ENCODE measurements around the gene NAGLU.

NAGLU gene

GRCh38 chr17:42547001-42547461 lies 11.0 kb downstream of the NAGLU start:
- Histone ChIP-seq H4K20me1 (ENCODE audit: control insufficient read depth, insufficient read depth, low read depth, low read length) (no peaks in the 10 kb centered on the region), H3F3A (ENCODE audit: control insufficient read depth, insufficient read depth) (no peaks in the 10 kb centered on the region), H3K79me2 (ENCODE audit: control insufficient read depth, low read length) (no peaks in the 10 kb centered on the region), H3K4me2 (ENCODE audit: low read length) (no peak overlapping the region), H3K36me3 (ENCODE audit: control insufficient read depth, low read length) (no peaks in the 10 kb centered on the region), H3K4me1 (ENCODE audit: control insufficient read depth, low read length) (peaks cover 10% of the 10 kb centered on the region), H3K9me2 (replicated peaks; ENCODE audit: control insufficient read depth, low read length) (no peaks in the 10 kb centered on the region), H3K27me3 (ENCODE audit: control insufficient read depth, low read length) (no peaks in the 10 kb centered on the region), H3K4me3 (ENCODE audit: low read length) (no peak overlapping the region), H3K27ac (ENCODE audit: low read depth, low read length) (no peak overlapping the region), H3K9me3 (ENCODE audit: control insufficient read depth, insufficient read depth, low read length) (no peaks in the 10 kb centered on the region)
- TF ChIP-seq CTCF (IDR thresholded peaks at IDR 0.05; ENCODE audit: low read depth, low read length, poor library complexity, severe bottlenecking) (no peak), EZH2phosphoT487 (IDR thresholded peaks at IDR 0.05; ENCODE audit: borderline replicate concordance, low read length) (no peak)

GRCh38 chr17:42547698-42548069 lies 11.6 kb downstream of the NAGLU start:
- no peaks in the 10 kb centered on the region for H3K27me3 ChIP-seq (ENCODE audit: control insufficient read depth, low read length)
- TF ChIP-seq CTCF (IDR thresholded peaks at IDR 0.05; ENCODE audit: low read depth, low read length, poor library complexity, severe bottlenecking): no peak
- TF ChIP-seq EZH2phosphoT487 (IDR thresholded peaks at IDR 0.05; ENCODE audit: borderline replicate concordance, low read length): no peak
- peak overlapping the region; percentile 71 for H3K4me3 ChIP-seq (ENCODE audit: low read length)
- H4K20me1 ChIP-seq (ENCODE audit: control insufficient read depth, insufficient read depth, low read depth, low read length): no peaks in the 10 kb centered on the region
- H3K9me2 ChIP-seq (replicated peaks; ENCODE audit: control insufficient read depth, low read length): no peaks in the 10 kb centered on the region
- no peaks in the 10 kb centered on the region for H3K9me3 ChIP-seq (ENCODE audit: control insufficient read depth, insufficient read depth, low read length)
- H3K4me1 ChIP-seq (ENCODE audit: control insufficient read depth, low read length): peaks cover 10% of the 10 kb centered on the region
- no peaks in the 10 kb centered on the region for H3K79me2 ChIP-seq (ENCODE audit: control insufficient read depth, low read length)
- H3K4me2 ChIP-seq (ENCODE audit: low read length): peak overlapping the region; percentile 79
- no peaks in the 10 kb centered on the region for H3F3A ChIP-seq (ENCODE audit: control insufficient read depth, insufficient read depth)
- no peak overlapping the region for H3K27ac ChIP-seq (ENCODE audit: low read depth, low read length)
- H3K36me3 ChIP-seq (ENCODE audit: control insufficient read depth, low read length): no peaks in the 10 kb centered on the region

GRCh38 chr17:42548070-42548837 lies 12.2 kb downstream of the NAGLU start:
- no peaks in the 10 kb centered on the region for H3K9me3 ChIP-seq (ENCODE audit: control insufficient read depth, insufficient read depth, low read length)
- H3K9me2 ChIP-seq (replicated peaks; ENCODE audit: control insufficient read depth, low read length): no peaks in the 10 kb centered on the region
- no peaks in the 10 kb centered on the region for H4K20me1 ChIP-seq (ENCODE audit: control insufficient read depth, insufficient read depth, low read depth, low read length)
- H3K27me3 ChIP-seq (ENCODE audit: control insufficient read depth, low read length): no peaks in the 10 kb centered on the region
- no peaks in the 10 kb centered on the region for H3K36me3 ChIP-seq (ENCODE audit: control insufficient read depth, low read length)
- TF ChIP-seq CTCF (IDR thresholded peaks at IDR 0.05; ENCODE audit: low read depth, low read length, poor library complexity, severe bottlenecking): peak; percentile 81
- no peak for TF ChIP-seq EZH2phosphoT487 (IDR thresholded peaks at IDR 0.05; ENCODE audit: borderline replicate concordance, low read length)
- H3K79me2 ChIP-seq (ENCODE audit: control insufficient read depth, low read length): 0 out of 2 replicates have a peak, but pooled peaks cover 1% of the 10 kb centered on the region
- no peaks in the 10 kb centered on the region for H3F3A ChIP-seq (ENCODE audit: control insufficient read depth, insufficient read depth)
- no peak overlapping the region for H3K27ac ChIP-seq (ENCODE audit: low read depth, low read length)
- peaks cover 10% of the 10 kb centered on the region for H3K4me1 ChIP-seq (ENCODE audit: control insufficient read depth, low read length)
- H3K4me2 ChIP-seq (ENCODE audit: low read length): peak overlapping the region; percentile 79
- H3K4me3 ChIP-seq (ENCODE audit: low read length): peak overlapping the region; percentile 71

Measured in DOHH2 (cell line).